ENCODE data around the gene ACTL8. TPM values are rescaled to one million over a fixed set of nuclear protein-coding genes. Genes with fewer than 3 reads are reported as not detected.

Gene ACTL8
- total and polyA plus RNA-seq, 2 of the 4 experiments (the other 2 are of a cell fraction): under 0.01 to 0.07 TPM

- H2BK120ac ChIP-seq (ENCODE audit: low read depth, low read length): no peak overlapping the region
- no peak overlapping the region for H3K9ac ChIP-seq (ENCODE audit: low read depth, low read length)
- peaks cover 6% of the 10 kb centered on the region for H3K27me3 ChIP-seq (ENCODE audit: control insufficient read depth, insufficient read depth, low read length)
- H3K27ac ChIP-seq (ENCODE audit: insufficient read depth, low read length): no peak overlapping the region
- TF ChIP-seq RAD21 (IDR thresholded peaks at IDR 0.05; ENCODE audit: low read length) (no peak), MXI1 (IDR thresholded peaks at IDR 0.05; ENCODE audit: borderline replicate concordance, low read depth, low read length) (no peak), SMC3 (IDR thresholded peaks at IDR 0.05; ENCODE audit: low read depth, low read length) (no peak), RFX5 (IDR thresholded peaks at IDR 0.05; ENCODE audit: low read depth, low read length) (no peak), BHLHE40 (IDR thresholded peaks at IDR 0.05; ENCODE audit: low read depth, low read length) (no peak), MAZ (IDR thresholded peaks at IDR 0.05; ENCODE audit: borderline replicate concordance, low read depth, low read length) (no peak), USF2 (IDR thresholded peaks at IDR 0.05; ENCODE audit: low read depth, low read length) (no peak), CTCF (conservative IDR thresholded peaks at IDR 0.05; ENCODE audit: low read depth, low read length) (no peak), CEBPB (IDR thresholded peaks at IDR 0.05; ENCODE audit: low read depth, low read length) (no peak), NFE2L2 (IDR thresholded peaks at IDR 0.05; ENCODE audit: low read depth, low read length) (no peak), FOS (IDR thresholded peaks at IDR 0.05; ENCODE audit: low read depth, low read length) (no peak), RCOR1 (IDR thresholded peaks at IDR 0.05; ENCODE audit: insufficient replicate concordance, low read length) (no peak), MAFK (IDR thresholded peaks at IDR 0.05; ENCODE audit: low read depth, low read length) (no peak), CHD1 (IDR thresholded peaks at IDR 0.05; ENCODE audit: low read depth, low read length) (no peak), POLR2A (IDR thresholded peaks at IDR 0.05; ENCODE audit: low read depth, low read length) (no peak)
- TF ChIP-seq, protein P1, sequence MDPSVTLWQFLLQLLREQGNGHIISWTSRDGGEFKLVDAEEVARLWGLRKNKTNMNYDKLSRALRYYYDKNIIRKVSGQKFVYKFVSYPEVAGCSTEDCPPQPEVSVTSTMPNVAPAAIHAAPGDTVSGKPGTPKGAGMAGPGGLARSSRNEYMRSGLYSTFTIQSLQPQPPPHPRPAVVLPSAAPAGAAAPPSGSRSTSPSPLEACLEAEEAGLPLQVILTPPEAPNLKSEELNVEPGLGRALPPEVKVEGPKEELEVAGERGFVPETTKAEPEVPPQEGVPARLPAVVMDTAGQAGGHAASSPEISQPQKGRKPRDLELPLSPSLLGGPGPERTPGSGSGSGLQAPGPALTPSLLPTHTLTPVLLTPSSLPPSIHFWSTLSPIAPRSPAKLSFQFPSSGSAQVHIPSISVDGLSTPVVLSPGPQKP (IDR thresholded peaks at IDR 0.05; ENCODE audit: borderline replicate concordance, low read depth, low read length): no peak
- H2AK9ac ChIP-seq (replicated peaks; ENCODE audit: low read depth, low read length, poor library complexity): no peak overlapping the region
- intact Hi-C loops (cut with micrococcal nuclease): no loop called here
- no peak overlapping the region for H3K4me2 ChIP-seq (ENCODE audit: low read depth, low read length)
- dilution Hi-C loops (cut with HindIII; ENCODE audit: low sequenced_read_pairs, unreplicated experiment): no loop called here
- no peaks in the 10 kb centered on the region for H3K79me1 ChIP-seq (ENCODE audit: low read depth in 1 of 2, low read length in 2 of 2)
- no peak overlapping the region for H3K4me3 ChIP-seq (ENCODE audit: insufficient read depth, low read depth, low read length)
- no peak overlapping the region for H2AK5ac ChIP-seq (ENCODE audit: low read depth, low read length)
- H3K23ac ChIP-seq (ENCODE audit: low read depth, low read length): no peak overlapping the region
- H3K4me1 ChIP-seq (ENCODE audit: control insufficient read depth, insufficient read depth, low read length): no peaks in the 10 kb centered on the region
- POLR2A ChIA-PET (ENCODE audit: unreplicated experiment): no interaction called here
- no peak overlapping the region for H3K14ac ChIP-seq (replicated peaks; ENCODE audit: low read depth, low read length)
- no peak overlapping the region for H3K18ac ChIP-seq (ENCODE audit: low read depth, low read length)
- DNase-seq: no peak
- no peak overlapping the region for H2AFZ ChIP-seq (replicated peaks; ENCODE audit: low read length, poor library complexity)
- H2BK5ac ChIP-seq (ENCODE audit: low read depth, low read length, poor library complexity, severe bottlenecking): no peak overlapping the region
- no peak overlapping the region for H2BK15ac ChIP-seq (ENCODE audit: low read depth, low read length)
- no peak overlapping the region for H3K56ac ChIP-seq (ENCODE audit: extremely low read depth, insufficient read depth, low read length)
- in situ Hi-C loops (cut with MboI; ENCODE audit: low sequenced_read_pairs): no loop called here
- ATAC-seq (ENCODE audit: low read depth): no peak
- H3K36me3 ChIP-seq (ENCODE audit: control insufficient read depth, insufficient read depth, low read length): no peaks in the 10 kb centered on the region
- CTCF ChIA-PET: no interaction called here
- H4K91ac ChIP-seq (ENCODE audit: insufficient read depth, low read depth, low read length): no peak overlapping the region
- peaks cover 2% of the 10 kb centered on the region for H3K9me3 ChIP-seq (ENCODE audit: control insufficient read depth, insufficient read depth, low read length)
- H3K9me1 ChIP-seq (ENCODE audit: insufficient read depth, low read length): no peaks in the 10 kb centered on the region
- no peak overlapping the region for H4K5ac ChIP-seq (ENCODE audit: low read depth, low read length)
- H3K4ac ChIP-seq (ENCODE audit: low read depth, low read length): no peak overlapping the region
- WGBS, 2 experiments (ENCODE audit: extremely low coverage in 2 of 2, insufficient read length in 1 of 2): no CpG with 5 or more reads among the region's 5 CpGs
- BruUV-seq (replicated peaks): no TSS peak
- H4K20me1 ChIP-seq (ENCODE audit: insufficient read depth, low read length): no peaks in the 10 kb centered on the region
- H2BK20ac ChIP-seq (ENCODE audit: low read depth, low read length): no peak overlapping the region
- H4K8ac ChIP-seq (ENCODE audit: low read depth in 2 of 2, low read length in 2 of 2): no peak overlapping the region
Observed at GRCh38 chr1:17711941-17712340, 43.2 kb upstream of the ACTL8 start.

All from IMR-90 (cell line).